HG02970 (cell line): ENCODE data around the gene CEP57L1.
"Not testable (repeated sequence)": the region's sequence is repeated elsewhere in the genome, so short reads cannot be mapped to it uniquely, and the experiment has no call there.

Experiments used
- ATAC-seq: cut with Tn5 transposase; IDR thresholded peaks from one replicate; pipeline ENCODE4 v1.9.1; 2021; ENCODE audit warnings: mild to moderate bottlenecking, moderate library complexity, moderate number of reproducible peaks; ENCODE audit not compliant: unreplicated experiment, low FRiP score

Gene CEP57L1

GRCh38 chr6:109165392-109165974 lies 70.2 kb downstream of the CEP57L1 start:
- no peak for ATAC-seq

DNA sequence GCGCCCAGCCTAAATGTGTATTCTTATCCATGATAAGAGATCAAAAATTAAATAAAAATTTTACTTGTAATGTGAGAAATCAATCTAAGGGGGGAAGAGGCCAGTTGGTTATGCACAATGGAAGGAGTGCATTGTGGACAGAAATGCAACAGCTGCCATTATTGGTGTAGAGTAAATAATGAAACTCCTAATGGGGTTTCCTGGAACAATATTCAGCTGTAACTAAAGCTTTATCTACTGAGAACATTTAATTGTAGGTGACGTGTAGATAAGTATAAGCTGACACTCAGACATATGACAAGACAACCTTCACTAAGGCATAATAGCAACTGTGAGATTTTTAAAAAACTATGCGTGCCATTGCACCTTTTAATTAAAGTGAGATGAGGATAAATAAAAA lies 71.4 kb downstream of the CEP57L1 start:
- no peak for ATAC-seq

DNA sequence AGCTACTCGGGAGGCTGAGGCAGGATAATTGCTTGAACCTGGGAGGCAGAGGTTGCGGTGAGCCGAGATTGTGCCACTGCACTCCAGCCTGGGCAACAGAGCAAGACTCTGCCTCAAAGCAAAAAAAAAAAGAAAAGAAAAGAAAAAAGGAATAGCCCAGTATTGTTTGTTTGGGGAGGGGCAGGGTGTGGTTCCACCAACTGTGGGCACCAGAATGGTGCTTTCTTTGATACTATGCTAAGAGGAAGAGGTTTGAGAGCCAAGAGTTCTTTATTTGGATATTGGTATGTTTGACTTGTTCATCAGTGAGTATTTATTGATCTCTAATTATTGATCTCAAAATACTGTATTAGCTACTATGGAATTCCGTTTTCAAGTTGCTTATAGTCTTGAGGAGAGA lies 72.3 kb downstream of the CEP57L1 start:
- ATAC-seq = no peak

DNA sequence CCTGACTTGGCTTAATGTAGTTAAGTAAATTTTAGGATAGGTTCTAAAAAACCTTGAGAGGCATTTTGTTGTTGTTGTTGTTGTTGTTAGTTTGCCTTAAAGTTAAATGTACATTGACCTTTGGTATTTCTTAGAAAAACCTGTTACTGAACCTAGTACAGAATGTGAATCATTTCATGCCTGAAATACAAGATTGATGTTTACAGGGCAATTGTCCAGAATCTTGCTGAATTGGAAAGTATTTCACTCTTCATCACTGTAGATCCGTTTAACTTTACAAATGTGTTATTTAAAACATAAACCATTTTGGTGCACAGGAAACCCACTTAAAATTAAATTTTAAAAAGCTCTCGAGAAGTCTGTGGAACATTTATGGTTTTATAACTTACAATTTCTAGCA lies 75.0 kb downstream of the CEP57L1 start:
- no peak for ATAC-seq

- ATAC-seq = no peak
These were observed 76.9 kb downstream of the CEP57L1 start for GRCh38 chr6:109172101-109172746.

GRCh38 chr6:109174916-109175315 lies 79.6 kb downstream of the CEP57L1 start:
- ATAC-seq = no peak

DNA sequence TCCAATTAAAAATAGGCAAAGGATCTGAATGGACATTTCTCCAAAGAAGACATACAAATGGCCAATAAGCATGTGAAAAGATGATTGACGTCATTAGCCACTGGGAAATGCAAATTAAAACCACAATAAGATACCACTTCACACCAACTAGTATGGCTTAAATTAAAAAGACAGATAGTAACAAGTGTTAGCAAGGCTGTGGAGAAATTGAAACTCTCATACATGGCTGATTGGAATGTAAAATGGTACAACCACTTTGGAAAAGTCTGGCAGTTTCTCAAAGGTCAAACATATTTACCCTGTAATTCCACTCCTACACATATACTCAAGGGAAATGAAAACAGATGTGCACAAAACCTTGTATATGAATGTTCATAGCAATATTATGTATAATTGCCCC lies 83.6 kb downstream of the CEP57L1 start:
- ATAC-seq = no peak

DNA sequence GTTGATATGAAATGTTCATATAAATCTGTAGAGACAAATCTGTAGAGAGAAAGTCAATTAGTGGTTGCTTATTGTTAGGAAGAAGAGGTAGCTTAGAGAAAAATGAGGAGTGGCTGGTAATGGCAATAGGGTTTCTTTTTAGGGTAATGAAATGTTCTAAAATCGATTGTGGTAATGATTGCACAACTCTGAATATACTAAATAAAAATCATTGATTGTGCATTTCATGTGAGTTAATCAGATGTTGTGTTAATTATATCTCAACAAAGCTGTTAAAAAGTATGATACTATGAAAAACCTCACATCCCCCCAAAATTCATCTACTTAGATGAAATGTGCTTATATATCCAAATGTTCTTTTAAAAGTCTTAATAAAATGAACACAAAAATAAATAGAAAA lies 84.2 kb downstream of the CEP57L1 start:
- ATAC-seq = no peak

DNA sequence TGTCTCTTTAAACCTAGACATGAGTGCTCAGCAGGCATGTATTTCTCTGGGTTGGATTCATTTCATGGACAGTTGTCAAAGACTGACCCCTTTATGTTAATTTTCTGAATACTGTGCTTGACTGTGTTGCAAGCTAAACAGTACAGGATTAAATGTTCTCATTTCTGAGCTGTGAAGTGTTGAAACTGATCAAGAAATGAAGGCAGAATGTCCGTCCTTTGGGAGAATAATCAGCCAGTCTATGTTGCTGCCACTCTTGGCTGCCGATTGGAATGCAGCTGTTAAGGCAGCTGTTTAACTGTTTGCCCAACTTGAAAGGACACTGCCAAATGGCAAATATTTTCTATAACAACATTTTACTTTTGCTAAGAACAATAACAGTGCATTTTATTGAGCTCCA lies 87.3 kb downstream of the CEP57L1 start:
- no peak for ATAC-seq

DNA sequence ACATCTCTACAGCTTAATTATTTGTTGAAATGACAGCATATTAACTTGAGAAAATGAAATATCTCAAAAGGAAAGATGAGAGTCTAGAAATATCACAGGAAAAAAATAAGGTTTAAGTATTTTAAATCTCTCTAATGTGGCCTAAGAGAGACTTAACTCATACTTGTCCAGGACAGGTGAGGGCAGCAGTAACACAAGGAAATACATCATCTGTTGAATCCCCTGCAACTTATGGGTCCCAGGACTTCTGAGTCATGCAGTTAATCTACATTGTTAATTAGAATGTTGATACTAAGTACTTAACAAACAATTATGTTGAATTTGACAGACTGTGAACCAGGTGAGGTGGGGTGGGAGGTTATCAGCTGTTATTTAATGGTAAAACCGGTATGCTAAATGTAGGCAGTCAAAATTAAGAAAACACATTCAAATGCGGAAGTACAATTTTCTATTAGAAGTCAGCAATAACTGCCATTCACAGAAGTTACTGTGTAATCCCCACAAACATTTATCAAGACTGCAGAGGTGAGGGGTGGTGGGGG lies 87.9 kb downstream of the CEP57L1 start:
- no peak for ATAC-seq

GRCh38 chr6:109184638-109185037 lies 89.3 kb downstream of the CEP57L1 start:
- no peak for ATAC-seq

DNA sequence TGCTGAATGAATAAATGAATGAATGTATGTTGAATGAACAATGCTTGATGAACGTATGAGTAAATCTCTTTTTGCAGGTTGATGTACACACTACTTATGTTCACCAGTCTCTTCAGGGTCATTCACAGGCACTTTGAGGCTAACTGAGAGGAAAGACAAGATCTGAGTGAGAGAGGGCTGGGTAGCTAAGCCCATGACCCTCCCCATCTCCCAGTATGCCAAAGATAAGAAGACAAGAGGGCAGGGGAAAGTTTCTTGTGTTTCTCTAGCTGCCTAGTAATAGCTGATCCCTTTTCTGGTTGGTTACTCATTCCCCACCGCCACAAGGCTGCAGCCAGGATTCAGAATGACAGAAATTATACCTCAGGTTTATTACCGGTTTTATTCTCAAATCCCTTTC lies 90.7 kb downstream of the CEP57L1 start:
- no peak for ATAC-seq

DNA sequence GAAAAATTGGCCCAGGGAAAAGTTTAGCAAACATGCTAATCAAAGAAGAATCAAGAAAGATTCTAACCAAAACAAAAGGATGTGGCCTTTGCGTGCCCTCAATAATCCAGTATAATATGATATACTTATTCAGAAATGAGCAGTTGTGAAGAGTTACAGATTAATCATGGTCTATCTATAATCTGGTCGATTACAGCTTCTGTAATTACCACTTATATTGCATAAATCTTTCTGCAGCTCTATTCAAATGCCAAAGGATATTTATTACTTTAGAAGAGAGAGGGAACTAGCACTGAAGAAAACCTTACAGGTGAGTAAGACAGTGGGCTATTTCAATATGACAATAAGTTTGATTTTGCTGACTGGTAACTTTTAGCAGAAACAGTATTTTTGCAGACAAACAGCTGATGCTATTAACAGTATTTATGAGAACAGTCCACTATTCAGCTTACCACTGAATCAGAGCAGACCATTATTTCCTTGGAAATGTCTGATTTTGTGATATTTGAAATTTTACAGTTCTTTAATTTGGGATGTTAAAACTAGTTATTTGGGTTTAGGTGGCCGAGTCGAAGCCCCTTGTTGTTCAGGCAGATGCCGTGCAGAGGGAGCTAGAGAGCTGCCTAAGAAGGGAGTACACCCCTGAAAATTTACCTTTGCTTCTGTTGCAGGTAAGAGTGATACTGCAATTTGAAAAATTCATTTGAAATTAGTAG lies 92.2 kb downstream of the CEP57L1 start:
- no peak for ATAC-seq

GRCh38 chr6:109188115-109188411 lies 92.8 kb downstream of the CEP57L1 start:
- no peak for ATAC-seq

DNA sequence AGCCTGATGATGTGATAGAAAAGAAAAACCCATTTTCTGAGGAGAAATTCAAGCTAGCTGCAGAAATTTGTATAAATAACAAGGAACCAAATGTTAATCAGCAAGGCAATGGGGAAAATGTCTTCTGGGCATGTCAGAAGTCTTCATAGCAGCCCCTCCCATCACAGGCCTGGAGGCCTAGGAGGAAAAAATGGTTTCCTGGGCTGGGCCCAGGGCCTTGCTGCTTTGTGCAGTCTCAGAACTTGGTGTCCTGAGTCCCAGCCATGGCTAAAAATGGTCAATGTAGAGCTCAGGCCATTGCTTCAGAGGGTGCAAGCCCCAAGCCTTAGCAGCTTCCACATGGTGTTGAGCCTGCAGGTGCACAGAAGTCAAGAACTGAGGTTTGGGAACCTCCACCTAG lies 96.1 kb downstream of the CEP57L1 start:
- not testable (repeated sequence) for ATAC-seq

GRCh38 chr6:109192865-109193264 lies 97.6 kb downstream of the CEP57L1 start:
- ATAC-seq = no peak

DNA sequence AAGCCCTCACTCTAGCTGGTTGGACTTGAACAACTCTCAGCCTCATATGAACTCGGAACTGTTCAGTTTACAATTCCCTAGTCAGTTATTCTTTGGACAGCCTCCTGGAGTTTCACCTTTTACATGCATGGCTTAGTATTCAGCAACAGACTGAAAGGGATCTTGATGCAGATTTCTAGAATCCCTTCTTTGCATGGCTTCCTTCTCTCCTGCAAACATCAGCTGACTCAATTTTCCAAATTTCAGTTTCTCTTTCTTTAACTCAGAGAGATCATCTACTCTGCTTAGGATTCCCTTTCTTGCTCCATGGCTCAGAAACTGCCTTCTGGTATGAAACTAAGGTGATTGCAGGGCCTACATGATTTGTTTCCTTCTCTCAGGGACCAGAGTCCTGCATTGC lies 99.6 kb downstream of the CEP57L1 start:
- ATAC-seq = no peak

GRCh38 chr6:109197061-109197460 lies 101.8 kb downstream of the CEP57L1 start:
- no peak for ATAC-seq

DNA sequence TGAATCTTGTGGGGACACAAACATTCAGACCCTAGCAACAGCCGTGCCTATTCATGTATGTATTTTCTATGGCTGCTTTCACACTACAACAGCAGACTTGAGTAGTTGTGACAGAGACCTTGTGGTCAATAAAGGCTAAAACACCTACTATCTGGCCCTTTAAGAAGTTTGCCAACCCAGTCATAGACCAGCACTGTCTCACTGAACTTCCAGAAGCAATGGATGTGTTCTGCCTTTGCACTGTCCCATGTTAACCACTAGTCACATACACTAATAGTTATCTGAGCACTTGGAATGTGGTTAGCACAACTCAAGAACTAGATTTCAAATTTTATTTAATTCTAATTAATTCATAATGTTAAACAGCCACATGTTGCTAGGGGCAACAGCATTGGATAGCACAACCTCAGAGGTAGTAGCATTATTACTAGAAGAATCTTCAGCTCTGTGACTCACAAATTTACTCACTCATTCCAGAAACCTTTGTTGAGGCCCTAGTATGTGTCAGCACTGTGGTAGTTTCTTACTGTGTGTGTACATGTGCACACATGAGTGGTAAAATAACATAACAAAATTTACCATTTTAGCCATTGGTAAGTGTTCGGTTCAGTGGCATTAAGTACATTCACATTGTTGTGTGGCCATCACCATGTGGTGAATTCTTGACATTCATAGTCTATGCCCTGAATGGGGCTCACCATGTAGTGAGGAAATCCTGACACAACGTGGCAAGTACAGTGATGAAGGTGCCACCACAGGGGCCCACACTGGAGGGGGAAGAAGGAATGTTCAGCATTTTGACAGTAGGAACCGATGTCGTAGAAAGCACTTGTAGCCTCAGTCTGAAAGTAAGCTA lies 107.3 kb downstream of the CEP57L1 start:
- no peak for ATAC-seq

GRCh38 chr6:109204511-109204910 lies 109.2 kb downstream of the CEP57L1 start:
- ATAC-seq = no peak

- ATAC-seq = no peak
These were observed 117.4 kb downstream of the CEP57L1 start for GRCh38 chr6:109212683-109213082.
